Activated naive CD4-positive, alpha-beta T cell (primary cell): Measurements from ENCODE around the gene CEL.
"Not testable (repeated sequence)": the region's sequence is repeated elsewhere in the genome, so short reads cannot be mapped to it uniquely, and the experiment has no call there.

Experiments used
- DNase-seq, 4 experiments: peaks; one replicate each; lab custom pipeline; 2025; lab: John Stamatoyannopoulos, UW

The CEL gene

GRCh38 chr9:133086212-133086860, 24.6 kb downstream of the CEL start:
- not testable (repeated sequence) for DNase-seq

GRCh38 chr9:133086894-133087293, 25.1 kb downstream of the CEL start:
- no peak for DNase-seq

- DNase-seq, result no peak
These were observed 25.8 kb downstream of the CEL start for GRCh38 chr9:133087429-133088145.

DNA sequence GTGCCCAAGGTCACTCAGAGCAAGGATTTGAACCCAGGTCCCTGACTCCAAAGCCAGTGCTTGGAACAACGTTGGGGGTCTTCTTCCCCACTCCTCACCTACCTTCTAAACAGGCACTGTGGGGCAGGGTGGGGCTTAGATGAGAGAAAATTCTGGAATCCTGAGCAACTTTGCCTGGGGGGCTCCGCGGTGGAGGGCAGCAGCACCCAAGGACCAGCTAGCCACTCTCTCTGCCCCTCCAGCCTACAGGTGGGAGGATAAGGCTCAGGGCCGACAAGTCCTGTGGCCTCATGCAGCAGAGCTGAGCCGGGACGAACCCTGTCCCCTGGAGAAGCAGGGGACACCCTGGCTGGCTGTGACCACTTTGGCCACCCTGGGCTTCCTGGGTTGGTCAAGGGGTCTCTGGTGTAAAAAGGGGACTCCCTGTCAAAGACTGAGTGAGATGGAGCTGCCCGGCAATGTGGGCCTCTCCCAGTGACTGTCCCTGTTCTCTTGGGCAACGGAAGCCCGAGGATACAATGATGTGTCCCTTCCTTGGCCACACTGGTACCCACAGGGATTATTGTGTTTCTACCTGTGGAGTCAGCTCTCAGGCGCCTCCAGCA, 26.5 kb downstream of the CEL start:
- DNase-seq, result no peak

- no peak for DNase-seq
These were observed 27.0 kb downstream of the CEL start for GRCh38 chr9:133088756-133089155.

- DNase-seq, result no peak
These were observed 27.5 kb downstream of the CEL start for GRCh38 chr9:133089271-133089671.

GRCh38 chr9:133090187-133090586, 28.4 kb downstream of the CEL start:
- no peak for DNase-seq

- no peak for DNase-seq
These were observed 29.1 kb downstream of the CEL start for GRCh38 chr9:133090752-133091385.

GRCh38 chr9:133094351-133094750, 32.6 kb downstream of the CEL start:
- DNase-seq, result not testable (repeated sequence)

GRCh38 chr9:133094842-133095393, 33.1 kb downstream of the CEL start:
- DNase-seq, result no peak

DNA sequence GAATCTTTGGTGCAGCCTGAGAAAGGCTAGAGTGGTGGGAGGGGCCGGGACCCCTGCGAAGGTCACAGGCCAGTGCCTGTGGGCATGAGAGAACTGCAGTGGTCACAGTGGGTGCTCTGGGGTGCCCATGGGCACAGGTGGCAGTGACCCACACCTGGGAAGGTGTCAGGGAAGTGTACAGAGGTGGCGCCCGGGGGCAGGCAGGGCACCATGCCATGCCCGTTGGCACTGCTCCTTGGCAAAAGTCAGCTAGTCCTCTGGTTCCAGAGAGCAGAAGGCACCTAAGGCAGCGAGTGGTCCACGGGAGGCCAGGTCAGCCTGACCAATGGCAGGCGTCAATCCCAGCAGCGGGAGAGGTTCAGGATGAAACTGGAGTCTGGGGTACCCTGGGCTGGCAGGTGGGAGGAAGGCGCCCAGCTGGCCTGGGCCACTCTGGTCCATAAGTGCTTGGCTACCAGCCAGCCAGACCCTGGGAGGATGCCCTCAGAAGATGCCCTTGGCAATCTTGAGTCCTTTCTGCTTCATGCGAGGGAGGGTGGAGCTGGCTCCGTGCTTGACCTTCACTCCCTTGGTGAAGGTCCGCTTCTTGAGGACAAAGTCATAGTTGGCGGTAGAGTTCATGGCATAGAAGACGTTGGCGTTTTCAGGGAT, 36.4 kb downstream of the CEL start:
- no peak for DNase-seq

DNA sequence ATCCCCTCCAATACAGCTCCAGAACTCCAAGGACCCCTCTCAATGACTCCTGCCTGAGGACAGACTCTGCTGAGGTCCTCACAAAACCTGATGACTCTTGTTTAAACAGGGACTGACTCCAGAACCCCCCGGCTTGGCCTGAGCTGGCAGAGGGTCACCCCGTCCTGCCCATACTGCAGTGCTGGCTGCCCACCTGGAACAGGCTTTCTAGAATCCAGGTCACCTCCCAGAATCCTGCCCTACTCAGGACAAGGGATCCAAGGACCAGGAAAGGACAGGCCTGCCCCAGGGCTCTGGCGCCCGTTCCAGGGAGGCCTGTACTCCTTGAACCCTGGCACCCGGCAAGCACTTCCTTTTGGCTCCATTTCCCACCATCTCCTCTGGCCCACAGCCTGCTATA, 37.1 kb downstream of the CEL start:
- no peak for DNase-seq

- no peak for DNase-seq
These were observed 38.1 kb downstream of the CEL start for GRCh38 chr9:133099726-133100505.

DNA sequence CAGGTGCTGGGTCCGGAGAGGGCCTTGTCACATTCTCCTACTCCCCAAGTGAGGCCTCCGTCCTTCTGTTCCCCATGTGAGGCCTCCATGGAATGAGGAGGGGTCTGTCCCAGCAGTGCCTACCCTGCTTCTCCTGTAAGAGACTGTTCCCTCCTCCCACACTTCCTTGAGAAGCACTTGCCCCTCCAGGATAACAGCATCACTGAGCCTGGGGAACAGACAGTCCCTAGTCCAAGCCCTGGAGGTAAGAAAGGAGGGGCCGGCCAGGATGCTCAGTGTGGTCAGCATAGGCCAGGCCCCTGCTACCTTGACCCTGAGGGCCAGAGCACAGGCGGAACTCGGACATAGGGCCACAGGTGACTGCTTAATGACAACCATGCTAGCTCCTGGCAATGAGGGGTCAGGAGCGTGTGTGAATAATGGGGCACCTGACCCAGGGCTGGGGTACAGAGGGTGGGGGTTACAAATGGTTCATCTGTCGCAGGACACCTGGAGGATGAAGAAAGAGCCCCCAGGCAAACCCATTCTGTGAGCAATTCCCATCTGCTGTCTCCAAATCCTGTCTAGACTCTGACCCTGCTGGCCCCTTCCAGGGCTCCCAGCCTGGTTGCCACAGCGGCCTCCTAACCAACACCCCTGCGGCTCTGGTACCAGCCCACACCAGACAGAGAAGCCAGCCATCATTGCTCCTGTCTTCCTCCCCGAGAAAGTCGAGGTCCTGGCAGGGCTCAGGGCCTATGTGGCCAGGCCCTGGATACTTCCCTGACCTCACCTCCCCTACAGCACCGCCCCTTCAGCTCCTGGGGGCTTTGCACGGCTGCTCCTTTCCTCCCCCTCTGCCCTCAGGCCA, 39.0 kb downstream of the CEL start:
- no peak for DNase-seq

GRCh38 chr9:133101356-133102189, 39.8 kb downstream of the CEL start:
- DNase-seq, result no peak

DNA sequence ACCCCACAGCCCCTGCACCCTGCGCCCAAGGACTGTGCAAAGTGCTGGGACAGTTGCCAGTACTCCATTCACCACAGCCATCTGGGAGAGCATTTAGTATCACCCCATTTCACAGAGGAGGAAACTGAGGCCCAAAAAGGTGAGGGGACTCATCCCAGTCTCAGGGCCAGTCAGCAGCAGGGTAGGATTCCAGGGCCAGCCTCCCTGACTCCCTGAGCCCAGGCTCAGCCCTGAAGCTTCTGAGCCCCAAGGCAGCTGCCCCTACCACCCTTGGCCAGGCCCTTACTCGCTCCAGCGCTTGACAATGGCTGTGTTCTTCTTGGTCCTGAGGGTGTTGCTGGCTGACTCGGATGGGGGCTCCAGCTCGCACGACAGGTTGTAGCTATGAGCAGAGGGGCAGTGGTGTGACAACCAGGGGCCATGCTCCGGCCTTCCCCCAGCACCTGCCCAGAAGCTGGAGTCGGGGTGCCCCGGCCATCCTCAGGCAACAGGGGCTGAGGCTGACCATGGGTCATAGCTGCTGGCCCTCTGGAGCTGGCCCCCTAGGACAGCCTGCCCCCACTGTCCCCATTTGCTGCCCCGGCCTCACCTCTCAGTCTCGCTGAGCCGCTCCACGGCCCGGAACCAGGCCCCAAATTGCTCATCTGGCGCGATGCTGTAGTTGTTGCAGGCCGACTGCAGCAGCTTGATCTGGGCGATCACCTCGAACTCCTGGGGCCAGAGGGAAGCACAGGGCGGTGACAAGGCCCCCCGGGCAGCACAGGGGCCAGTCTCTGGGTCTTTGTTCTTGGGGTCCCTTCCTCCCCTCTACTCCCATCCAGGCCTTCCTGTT, 40.6 kb downstream of the CEL start:
- no peak for DNase-seq

- peak in 3 of 4 experiments; percentile 18 to 48 (median 26) for DNase-seq
These were observed 41.6 kb downstream of the CEL start for GRCh38 chr9:133103183-133103986.
